Bronchial epithelial cell (primary cell): ENCODE measurements around the gene CMC1. TPM values are rescaled to one million over a fixed set of nuclear protein-coding genes. Genes with fewer than 3 reads are reported as not detected.

ENCODE experiments used
- DNase-seq: peaks from one replicate; pipeline ENCODE4 v3.0.0-alpha.2; 2010; ENCODE audit warnings: low read depth
- FAIRE-seq: peaks from 2 replicates; lab custom pipeline; 2011; peaks lifted over from hg19 to GRCh38; lab: Jason Lieb, UNC
- H3K27me3 ChIP-seq: 2 replicates; pipeline ENCODE4 v1.5.1; 2011; ENCODE audit warnings: low read length; ENCODE audit not compliant: control insufficient read depth, insufficient read depth
- H3K36me3 ChIP-seq: 2 replicates; pipeline ENCODE4 v1.5.1; 2011; ENCODE audit warnings: low read length; ENCODE audit not compliant: control insufficient read depth, insufficient read depth
- H3K4me3 ChIP-seq: 2 replicates; pipeline ENCODE4 v1.5.1; 2011; ENCODE audit warnings: mild to moderate bottlenecking, low read depth, low read length, control low read depth
- CTCF ChIP-seq: IDR thresholded peaks from 2 replicates; pipeline ENCODE4 v1.5.1; 2011; ENCODE audit warnings: mild to moderate bottlenecking, moderate library complexity, low read length, control low read depth, inconsistent platforms; ENCODE audit not compliant: insufficient read depth, severe bottlenecking
- total RNA-seq: library from RNA; depleted of rRNA; stranded (reverse); fragments of >200 nt; gene quantifications from 2 replicates; pipeline ENCODE4 v1.2.1, GENCODE V29; 2014

The CMC1 gene
- total RNA-seq, 1 donor from 2014 or later, result 2.4 TPM

GRCh38 chr3:28239108-28239507 lies 2.3 kb upstream of the CMC1 start:
- DNase-seq, result no peak

GRCh38 chr3:28240441-28240840 lies 978 bp upstream of the CMC1 start:
- Histone ChIP-seq H3K27me3 (no peaks in the 10 kb centered on the region), H3K36me3 (no peaks in the 10 kb centered on the region), H3K4me3 (no peak overlapping the region)
- FAIRE-seq (no peak), DNase-seq (no peak)
- no peak for TF ChIP-seq CTCF

More at GRCh38 chr3:28239108-28239507, 2.3 kb upstream of the CMC1 start:
- no peak for FAIRE-seq
- Histone ChIP-seq H3K36me3 (no peaks in the 10 kb centered on the region), H3K4me3 (no peak overlapping the region), H3K27me3 (no peaks in the 10 kb centered on the region)
- TF ChIP-seq CTCF, result no peak

- no peak for DNase-seq
- TF ChIP-seq CTCF, result no peak
- H3K4me3 ChIP-seq, result peak overlapping the region; percentile 90
These were observed 1.1 kb downstream of the CMC1 start for GRCh38 chr3:28242519-28242918.

GRCh38 chr3:28243424-28244106 lies 2.1 kb downstream of the CMC1 start:
- Histone ChIP-seq H3K4me3 (no peak overlapping the region), H3K27me3 (no peaks in the 10 kb centered on the region), H3K36me3 (no peaks in the 10 kb centered on the region)
- no peak for FAIRE-seq
- no peak for DNase-seq
- TF ChIP-seq CTCF, result no peak

More at GRCh38 chr3:28242519-28242918, 1.1 kb downstream of the CMC1 start:
- Histone ChIP-seq H3K27me3 (no peaks in the 10 kb centered on the region), H3K36me3 (no peaks in the 10 kb centered on the region)
- no peak for FAIRE-seq

GRCh38 chr3:28244491-28244890 lies 3.1 kb downstream of the CMC1 start:
- FAIRE-seq, result no peak
- H3K36me3 ChIP-seq, result no peaks in the 10 kb centered on the region
- TF ChIP-seq CTCF, result no peak

GRCh38 chr3:28247286-28247685 lies 5.9 kb downstream of the CMC1 start:
- no peak for DNase-seq
- Histone ChIP-seq H3K36me3 (no peaks in the 10 kb centered on the region), H3K27me3 (no peaks in the 10 kb centered on the region), H3K4me3 (no peak overlapping the region)
- no peak for FAIRE-seq
- no peak for TF ChIP-seq CTCF

More at GRCh38 chr3:28244491-28244890, 3.1 kb downstream of the CMC1 start:
- no peak overlapping the region for H3K4me3 ChIP-seq
- DNase-seq, result no peak
- H3K27me3 ChIP-seq, result no peaks in the 10 kb centered on the region
